Spleen (tissue), 7 donors: ENCODE data around the gene MYCN.

Source experiments
- CTCF ChIP-seq, 11 experiments: fragments of 200-600 bp in 7 of 11; fragments of 450-650 bp in 4 of 11; sonication (generic) in 4 of 11; IDR thresholded peaks in 8 of 11; conservative IDR thresholded peaks in 3 of 11; 1 replicate in 7 of 11; 2 replicates in 4 of 11; pipeline versions ENCODE4 v1.4.0 to v1.8.0; 2016 to 2021; ENCODE audit warnings: antibody characterized with exemption in 11 of 11, inconsistent platforms in 4 of 11, mild to moderate bottlenecking in 1 of 11
- POLR2A ChIP-seq, 3 donors: fragments of 450-650 bp; IDR thresholded peaks; one replicate each; pipeline ENCODE4 v1.5.1; 2017; ENCODE audit warnings: antibody characterized with exemption in 3 of 3, mild to moderate bottlenecking in 1 of 3
- donor health status: DM: no; HTN: no; CAD: no; lungs with moderate emphysema.
- donor health status: DM: no; HTN: no; CAD: no.
- donor health status: DM: no; HTN: no; CAD: no.

- no peak for TF ChIP-seq CTCF (IDR thresholded peaks at IDR 0.05 in 8 of 11, conservative IDR thresholded peaks at IDR 0.05 in 3 of 11)
- no peak for TF ChIP-seq POLR2A (IDR thresholded peaks at IDR 0.05)
Measured at GRCh38 chr2:15979759-15980604, 39.6 kb downstream of the MYCN start.
